H1 (cell line): Measurements from ENCODE around the gene ADM2. TPM values are rescaled to one million over a fixed set of nuclear protein-coding genes. Genes with fewer than 3 reads are reported as not detected.
A peak's percentile ranks its signal among the peaks of the same experiment; 100 is the strongest.

Experiments
- CEBPB ChIP-seq: IDR thresholded peaks from 2 replicates; pipeline ENCODE4 v1.6.1; 2012; ENCODE audit warnings: low read depth, low read length
- CHD1 ChIP-seq: IDR thresholded peaks from 2 replicates; pipeline ENCODE4 v1.6.1; 2012; ENCODE audit warnings: low read depth, low read length, improper control_type of control experiment
- E2F6 ChIP-seq: IDR thresholded peaks from 2 replicates; pipeline ENCODE4 v1.6.1; 2012; ENCODE audit warnings: inconsistent platforms
- EGR1 ChIP-seq: IDR thresholded peaks from 2 replicates; pipeline ENCODE4 v1.6.1; 2011; ENCODE audit warnings: low read depth, low read length, borderline replicate concordance
- GABPA ChIP-seq: IDR thresholded peaks from 2 replicates; pipeline ENCODE4 v1.6.1; 2011; ENCODE audit warnings: mild to moderate bottlenecking, low read length, moderate library complexity, borderline replicate concordance; ENCODE audit not compliant: insufficient read depth
- GTF2F1 ChIP-seq: IDR thresholded peaks from 2 replicates; pipeline ENCODE4 v1.6.1; 2012; ENCODE audit warnings: low read depth, low read length, improper control_type of control experiment, borderline replicate concordance
- MAX ChIP-seq: IDR thresholded peaks from 2 replicates; pipeline ENCODE4 v1.6.1; 2012; ENCODE audit warnings: inconsistent platforms
- NRF1 ChIP-seq: IDR thresholded peaks from 2 replicates; pipeline ENCODE4 v1.6.1; 2011; ENCODE audit warnings: mild to moderate bottlenecking, low read depth, low read length, improper control_type of control experiment
- PHF8 ChIP-seq: fragments of 200-600 bp; sonication (generic); conservative IDR thresholded peaks from 2 replicates; pipeline ENCODE4 v1.7.1; 2012; ENCODE audit warnings: low read depth, mild to moderate bottlenecking, inconsistent platforms, low read length, moderate library complexity
- POLR2A ChIP-seq, 2 experiments: IDR thresholded peaks; 1 replicate in 1 of 2; 2 replicates in 1 of 2; pipeline ENCODE4 v1.6.1; 2011; ENCODE audit warnings: low read depth in 2 of 2, low read length in 2 of 2, mild to moderate bottlenecking in 2 of 2; ENCODE audit errors: control extremely low read depth in 1 of 2
- POLR2AphosphoS5 ChIP-seq: IDR thresholded peaks from 2 replicates; pipeline ENCODE4 v1.6.1; 2011; ENCODE audit warnings: low read depth, low read length
- RBBP5 ChIP-seq: IDR thresholded peaks from 2 replicates; pipeline ENCODE4 v1.7.1; 2012; ENCODE audit warnings: low read depth, mild to moderate bottlenecking, inconsistent platforms, low read length, moderate library complexity, borderline replicate concordance
- RFX5 ChIP-seq: IDR thresholded peaks from 2 replicates; pipeline ENCODE4 v1.6.1; 2011; ENCODE audit warnings: low read depth, low read length, improper control_type of control experiment, borderline replicate concordance
- SP2 ChIP-seq: IDR thresholded peaks from 2 replicates; pipeline ENCODE4 v1.6.1; 2012; ENCODE audit warnings: mild to moderate bottlenecking, low read length, inconsistent platforms
- SUZ12 ChIP-seq: fragments of 200-600 bp; sonication (generic); IDR thresholded peaks from 2 replicates; pipeline ENCODE4 v1.6.1; 2012; ENCODE audit warnings: mild to moderate bottlenecking, inconsistent platforms, low read length, moderate library complexity, mixed read lengths
- TAF7 ChIP-seq: optimal IDR thresholded peaks from 2 replicates; pipeline ENCODE3; 2011; ENCODE audit warnings: low read depth, mild to moderate bottlenecking, inconsistent platforms, low read length, moderate library complexity, borderline replicate concordance
- YY1 ChIP-seq: IDR thresholded peaks from 2 replicates; pipeline ENCODE4 v1.6.1; 2011; ENCODE audit warnings: low read depth, mild to moderate bottlenecking, low read length
- ZNF274 ChIP-seq: IDR thresholded peaks from 2 replicates; pipeline ENCODE4 v1.7.0; 2012; ENCODE audit warnings: low read length, borderline replicate concordance; ENCODE audit errors: extremely low read depth
- polyA plus RNA-seq, 7 experiments: library from polyadenylated mRNA; depleted of rRNA in 3 of 7; stranded (reverse) in 5 of 7; unstranded in 2 of 7; fragments of >200 nt in 5 of 7; fragments of 200-250 nt in 2 of 7; gene quantifications; 1 replicate in 5 of 7; 2 replicates in 1 of 7; 4 replicates in 1 of 7; pipeline versions ENCODE4 v1.2.1 to v1.2.3, GENCODE V29; 2011 to 2013; ENCODE audit warnings: missing spikeins in 2 of 7, mixed read lengths in 2 of 7
- total RNA-seq: library from RNA; stranded (reverse); fragmentation: NEBNext Ultra II Directional; extraction: Animal tissue kit (Norgen Biotek cat#: 25700); gene quantifications from 2 replicates; pipeline ENCODE4 v1.2.1, GENCODE V29; 2021
- TF ChIP-seq, protein P1 (sequence below): IDR thresholded peaks from 2 replicates; pipeline ENCODE4 v1.6.1; 2011; ENCODE audit warnings: low read depth, mild to moderate bottlenecking, low read length; ENCODE audit not compliant: insufficient read depth

The ADM2 gene
- total and polyA plus RNA-seq, 2 of the 8 experiments (the other 6 are each of a cell fraction or from before 2014, with no cell fraction given), result 3.3 to 7.5 TPM

GRCh38 chr22:50507991-50508884 lies 26.9 kb downstream of the ADM2 start, which contains the start of gene NCAPH2 (continued):
- no peak for TF ChIP-seq CHD1
- TF ChIP-seq PHF8, result peak; percentile 97
- TF ChIP-seq GABPA, result no peak; the same call in 1 of the 2 replicates
- peak; percentile 38; the same call in 1 of the 2 replicates for TF ChIP-seq CEBPB
- TF ChIP-seq RBBP5, result 0 out of 2 replicates have a peak, but pooled peaks have one; percentile 29
- TF ChIP-seq NRF1, result peak; percentile 26; the same call in 1 of the 2 replicates
- TF ChIP-seq RFX5, result no peak
- peak; percentile 97 for TF ChIP-seq POLR2AphosphoS5
- peak; percentile 94 for TF ChIP-seq EGR1
- TF ChIP-seq GTF2F1, result no peak
- TF ChIP-seq POLR2A (IDR thresholded peaks at IDR 0.05; ENCODE audit: control extremely low read depth in 1 of 2, low read depth in 2 of 2, low read length in 2 of 2), result peak in 1 of 2 experiments; percentile 96; a peak in 2 of 3 replicates
- TF ChIP-seq SP2, result no peak
- TF ChIP-seq SUZ12, result no peak
- no peak for TF ChIP-seq ZNF274
- TF ChIP-seq E2F6, result peak; percentile 57; the same call in 1 of the 2 replicates
- TF ChIP-seq TAF7, result peak; percentile 96
- peak; percentile 98 for TF ChIP-seq YY1
- TF ChIP-seq, protein P1, sequence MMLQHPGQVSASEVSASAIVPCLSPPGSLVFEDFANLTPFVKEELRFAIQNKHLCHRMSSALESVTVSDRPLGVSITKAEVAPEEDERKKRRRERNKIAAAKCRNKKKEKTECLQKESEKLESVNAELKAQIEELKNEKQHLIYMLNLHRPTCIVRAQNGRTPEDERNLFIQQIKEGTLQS, result peak; percentile 83
- TF ChIP-seq MAX, result peak; percentile 57; the same call in 1 of the 2 replicates
